ENCODE measurements around the gene FAM120A.

Gene FAM120A

GRCh38 chr9:93533863-93534262, 82.4 kb downstream of the FAM120A start:
- Histone ChIP-seq H3K79me2 (ENCODE audit: insufficient read depth, low read depth) (no peaks in the 10 kb centered on the region), H3K4me2 (no peak overlapping the region), H3K4me3 (IDR thresholded peaks at IDR 0.05; ENCODE audit: insufficient read depth, low read depth, low read length) (no peak overlapping the region), H3K27me3 (ENCODE audit: insufficient read depth, low read depth) (no peaks in the 10 kb centered on the region), H2AFZ (ENCODE audit: low read depth) (no peak overlapping the region), H3K9ac (no peak overlapping the region), H3K36me3 (ENCODE audit: insufficient read depth) (no peaks in the 10 kb centered on the region; the same call in 1 of the 2 replicates), H3K4me1 (ENCODE audit: low read depth, poor library complexity, severe bottlenecking) (no peaks in the 10 kb centered on the region), H4K20me1 (ENCODE audit: insufficient read depth) (no peaks in the 10 kb centered on the region; the same call in 1 of the 2 replicates), H3K27ac (no peak overlapping the region)
- no peak for TF ChIP-seq CTCF (conservative IDR thresholded peaks at IDR 0.05; ENCODE audit: low read depth, low read length)

- H2AFZ ChIP-seq (ENCODE audit: low read depth), result no peak overlapping the region
- no peaks in the 10 kb centered on the region for H3K27me3 ChIP-seq (ENCODE audit: insufficient read depth, low read depth)
- H3K36me3 ChIP-seq (ENCODE audit: insufficient read depth), result no peaks in the 10 kb centered on the region
- H3K4me1 ChIP-seq (ENCODE audit: low read depth, poor library complexity, severe bottlenecking), result no peaks in the 10 kb centered on the region
- no peak for TF ChIP-seq CTCF (conservative IDR thresholded peaks at IDR 0.05; ENCODE audit: low read depth, low read length)
- no peak overlapping the region for H3K27ac ChIP-seq
- no peak overlapping the region for H3K4me3 ChIP-seq (IDR thresholded peaks at IDR 0.05; ENCODE audit: insufficient read depth, low read depth, low read length)
- H3K4me2 ChIP-seq, result no peak overlapping the region
- no peaks in the 10 kb centered on the region; the same call in 1 of the 2 replicates for H4K20me1 ChIP-seq (ENCODE audit: insufficient read depth)
- no peaks in the 10 kb centered on the region for H3K79me2 ChIP-seq (ENCODE audit: insufficient read depth, low read depth)
- H3K9ac ChIP-seq, result no peak overlapping the region
Observed at GRCh38 chr9:93536167-93536566, 84.7 kb downstream of the FAM120A start.

GRCh38 chr9:93536874-93537273, 85.4 kb downstream of the FAM120A start:
- H3K79me2 ChIP-seq (ENCODE audit: insufficient read depth, low read depth), result no peaks in the 10 kb centered on the region
- no peak overlapping the region for H3K4me2 ChIP-seq
- H3K36me3 ChIP-seq (ENCODE audit: insufficient read depth), result no peaks in the 10 kb centered on the region
- no peak overlapping the region for H3K4me3 ChIP-seq (IDR thresholded peaks at IDR 0.05; ENCODE audit: insufficient read depth, low read depth, low read length)
- no peaks in the 10 kb centered on the region; the same call in 1 of the 2 replicates for H4K20me1 ChIP-seq (ENCODE audit: insufficient read depth)
- no peak overlapping the region for H3K9ac ChIP-seq
- no peak overlapping the region for H2AFZ ChIP-seq (ENCODE audit: low read depth)
- no peaks in the 10 kb centered on the region for H3K27me3 ChIP-seq (ENCODE audit: insufficient read depth, low read depth)
- no peak for TF ChIP-seq CTCF (conservative IDR thresholded peaks at IDR 0.05; ENCODE audit: low read depth, low read length)
- H3K27ac ChIP-seq, result no peak overlapping the region
- no peaks in the 10 kb centered on the region for H3K4me1 ChIP-seq (ENCODE audit: low read depth, poor library complexity, severe bottlenecking)

GRCh38 chr9:93540305-93540704, 88.8 kb downstream of the FAM120A start:
- Histone ChIP-seq H3K4me1 (ENCODE audit: low read depth, poor library complexity, severe bottlenecking) (no peaks in the 10 kb centered on the region), H3K36me3 (ENCODE audit: insufficient read depth) (no peaks in the 10 kb centered on the region), H3K9ac (no peak overlapping the region), H2AFZ (ENCODE audit: low read depth) (no peak overlapping the region), H3K27ac (no peak overlapping the region), H3K27me3 (ENCODE audit: insufficient read depth, low read depth) (no peaks in the 10 kb centered on the region), H3K4me2 (no peak overlapping the region), H3K79me2 (ENCODE audit: insufficient read depth, low read depth) (no peaks in the 10 kb centered on the region), H3K4me3 (IDR thresholded peaks at IDR 0.05; ENCODE audit: insufficient read depth, low read depth, low read length) (no peak overlapping the region), H4K20me1 (ENCODE audit: insufficient read depth) (no peaks in the 10 kb centered on the region; the same call in 1 of the 2 replicates)
- TF ChIP-seq CTCF (conservative IDR thresholded peaks at IDR 0.05; ENCODE audit: low read depth, low read length), result no peak

Measured in KMS-11 (cell line).